MM.1S (cell line): Measurements from ENCODE around the gene GNG13.
A peak's percentile ranks its signal among the peaks of the same experiment; 100 is the strongest.

Experiments used
- DNase-seq: peaks from one replicate; pipeline ENCODE4 v3.0.0-alpha.2; 2015
- H2AFZ ChIP-seq: fragments of 300-600 bp; sonication (generic); 2 replicates; pipeline ENCODE4 v1.6.0; 2016; ENCODE audit warnings: antibody characterized with exemption, low read length
- H3F3A ChIP-seq: fragments of 300-600 bp; sonication (generic); 2 replicates; pipeline ENCODE4 v1.6.1; 2016; ENCODE audit warnings: mild to moderate bottlenecking, antibody characterized with exemption, low read length, moderate library complexity, mixed read lengths; ENCODE audit not compliant: insufficient read depth
- H3K27ac ChIP-seq: fragments of 300-600 bp; sonication (generic); 2 replicates; pipeline ENCODE4 v1.5.1; 2016; ENCODE audit warnings: mild to moderate bottlenecking, low read length
- H3K27me3 ChIP-seq: fragments of 300-600 bp; sonication (generic); replicated peaks from 2 replicates; pipeline ENCODE4 v1.6.0; 2016; ENCODE audit warnings: low read length; ENCODE audit not compliant: insufficient read depth
- H3K36me3 ChIP-seq: fragments of 300-600 bp; sonication (generic); replicated peaks from 2 replicates; pipeline ENCODE4 v1.6.1; 2016; ENCODE audit warnings: mild to moderate bottlenecking, low read length, mixed read lengths; ENCODE audit not compliant: insufficient read depth
- H3K4me1 ChIP-seq: fragments of 300-600 bp; sonication (generic); 2 replicates; pipeline ENCODE4 v1.6.1; 2016; ENCODE audit warnings: low read length, mixed read lengths
- H3K4me2 ChIP-seq: fragments of 300-600 bp; sonication (generic); 2 replicates; pipeline ENCODE4 v1.6.0; 2016; ENCODE audit warnings: low read depth, low read length
- H3K4me3 ChIP-seq: fragments of 300-600 bp; sonication (generic); 2 replicates; pipeline ENCODE4 v1.5.1; 2016; ENCODE audit warnings: low read length, mixed read lengths
- H3K79me2 ChIP-seq: fragments of 300-600 bp; sonication (generic); 2 replicates; pipeline ENCODE4 v1.6.1; 2016; ENCODE audit warnings: mixed run types, low read length, mixed read lengths
- H3K9ac ChIP-seq: fragments of 300-600 bp; sonication (generic); 2 replicates; pipeline ENCODE4 v1.6.1; 2016; ENCODE audit warnings: low read length, mixed read lengths
- H3K9me2 ChIP-seq: fragments of 300-600 bp; sonication (generic); replicated peaks from 2 replicates; pipeline ENCODE4 v1.6.1; 2016; ENCODE audit warnings: mild to moderate bottlenecking, low read length, mixed read lengths; ENCODE audit not compliant: insufficient read depth
- H3K9me3 ChIP-seq: fragments of 300-600 bp; sonication (generic); replicated peaks from 2 replicates; pipeline ENCODE4 v1.6.1; 2016; ENCODE audit warnings: mild to moderate bottlenecking, low read length, mixed read lengths; ENCODE audit not compliant: insufficient read depth
- H4K20me1 ChIP-seq: fragments of 300-600 bp; sonication (generic); 2 replicates; pipeline ENCODE4 v1.6.1; 2016; ENCODE audit warnings: mild to moderate bottlenecking, low read length, moderate library complexity, mixed read lengths; ENCODE audit not compliant: insufficient read depth
- CTCF ChIP-seq: fragments of 300-600 bp; sonication (generic); IDR thresholded peaks from 2 replicates; pipeline ENCODE4 v1.5.1; 2016; ENCODE audit warnings: antibody characterized with exemption, low read length, mixed read lengths
- EZH2 ChIP-seq: fragments of 300-600 bp; sonication (generic); optimal IDR thresholded peaks from 2 replicates; pipeline ENCODE3; 2017; ENCODE audit warnings: low read depth, mild to moderate bottlenecking, antibody characterized with exemption, low read length, mixed read lengths
- EZH2phosphoT487 ChIP-seq: fragments of 300-600 bp; sonication (generic); IDR thresholded peaks from 2 replicates; pipeline ENCODE4 v1.6.1; 2018; ENCODE audit warnings: antibody characterized with exemption, low read length

Gene GNG13

DNA sequence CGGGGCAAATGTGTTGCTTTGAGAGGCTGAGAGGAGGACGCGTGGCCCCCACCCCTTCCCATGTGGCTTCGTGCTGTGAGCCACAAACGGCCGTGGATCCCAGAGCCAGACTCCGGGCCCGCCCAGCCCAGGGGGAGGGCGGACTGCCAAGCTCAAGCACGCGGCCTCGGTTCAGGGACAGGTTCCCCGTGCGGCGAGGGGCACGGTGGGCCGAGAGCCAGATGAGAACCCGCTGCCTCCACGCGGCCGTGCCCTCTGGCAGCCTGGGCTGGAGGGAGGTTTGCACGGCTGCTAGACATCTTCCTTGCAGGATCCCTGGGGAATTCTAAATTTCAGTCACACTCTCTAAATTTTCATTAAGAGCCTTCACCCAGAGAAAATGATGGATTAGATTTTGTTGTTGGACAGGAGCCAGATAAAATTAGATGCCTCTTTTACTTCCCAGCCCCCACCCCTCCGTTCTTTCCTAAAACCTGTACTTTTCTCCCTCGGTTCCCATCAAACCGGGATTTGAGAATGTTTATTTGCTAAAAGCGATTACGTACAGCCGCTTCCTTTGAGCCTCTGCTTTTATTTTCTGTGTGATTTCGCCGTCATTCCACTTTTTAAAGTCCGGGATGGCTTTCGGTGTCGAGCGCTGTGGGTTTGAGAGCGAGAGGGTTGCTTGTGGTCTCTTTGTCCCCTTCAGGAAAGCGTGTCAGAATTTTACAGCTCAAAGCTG lies 25.0 kb upstream of the GNG13 start:
- no peak for TF ChIP-seq EZH2
- no peak for TF ChIP-seq EZH2phosphoT487
- TF ChIP-seq CTCF: no peak
- Histone ChIP-seq H3K4me3 (no peak overlapping the region), H3K79me2 (no peaks in the 10 kb centered on the region), H4K20me1 (no peaks in the 10 kb centered on the region), H3F3A (no peaks in the 10 kb centered on the region), H3K4me1 (no peaks in the 10 kb centered on the region), H3K36me3 (no peaks in the 10 kb centered on the region), H3K9me2 (no peaks in the 10 kb centered on the region), H2AFZ (no peak overlapping the region), H3K27me3 (peaks cover 93% of the 10 kb centered on the region), H3K9ac (no peak overlapping the region), H3K4me2 (no peak overlapping the region), H3K9me3 (no peaks in the 10 kb centered on the region), H3K27ac (no peak overlapping the region)
- no peak for DNase-seq

GRCh38 chr16:824601-825000 lies 24.1 kb upstream of the GNG13 start:
- no peak for TF ChIP-seq EZH2phosphoT487
- no peak for TF ChIP-seq CTCF
- TF ChIP-seq EZH2: no peak
- Histone ChIP-seq H3K27me3 (peaks cover 90% of the 10 kb centered on the region), H3K9ac (no peak overlapping the region), H3K9me3 (no peaks in the 10 kb centered on the region), H4K20me1 (no peaks in the 10 kb centered on the region), H3K79me2 (no peaks in the 10 kb centered on the region), H3K36me3 (no peaks in the 10 kb centered on the region), H3K4me2 (no peak overlapping the region), H3K27ac (no peak overlapping the region), H3K4me3 (no peak overlapping the region), H3F3A (no peaks in the 10 kb centered on the region), H2AFZ (no peak overlapping the region), H3K4me1 (no peaks in the 10 kb centered on the region), H3K9me2 (no peaks in the 10 kb centered on the region)
- no peak for DNase-seq

DNA sequence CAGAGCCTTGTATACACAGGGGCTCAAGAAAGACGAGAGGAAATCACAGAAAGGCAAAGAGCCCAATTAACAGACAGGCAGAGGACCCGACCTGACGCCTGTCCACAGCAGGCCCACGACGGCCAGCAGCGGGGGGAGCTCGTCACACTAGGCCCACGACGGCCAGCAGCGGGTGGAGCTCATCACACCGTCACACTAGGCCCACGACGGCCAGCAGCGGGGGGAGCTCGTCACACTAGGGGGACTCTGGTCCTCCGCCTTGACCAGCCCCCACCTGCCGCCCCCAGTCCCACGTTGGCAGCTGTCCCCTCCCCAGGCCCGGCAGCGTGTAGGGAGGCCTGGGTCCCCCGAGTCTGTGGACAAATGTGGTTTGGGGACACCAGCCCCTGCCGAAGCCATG lies 23.7 kb upstream of the GNG13 start:
- no peaks in the 10 kb centered on the region for H3K9me3 ChIP-seq
- DNase-seq: no peak
- H3F3A ChIP-seq: no peaks in the 10 kb centered on the region
- no peaks in the 10 kb centered on the region for H3K79me2 ChIP-seq
- no peak overlapping the region for H2AFZ ChIP-seq
- H3K27ac ChIP-seq: no peak overlapping the region
- H3K4me2 ChIP-seq: no peak overlapping the region
- H3K27me3 ChIP-seq: peaks cover 90% of the 10 kb centered on the region
- H4K20me1 ChIP-seq: no peaks in the 10 kb centered on the region
- TF ChIP-seq CTCF (no peak), EZH2 (peak; percentile 17)
- no peak overlapping the region for H3K9ac ChIP-seq
- H3K9me2 ChIP-seq: no peaks in the 10 kb centered on the region
- no peaks in the 10 kb centered on the region for H3K36me3 ChIP-seq
- H3K4me3 ChIP-seq: no peak overlapping the region
- no peaks in the 10 kb centered on the region for H3K4me1 ChIP-seq
